ENCODE measurements around the gene TRIML2. TPM values are rescaled to one million over a fixed set of nuclear protein-coding genes. Genes with fewer than 3 reads are reported as not detected.

Gene TRIML2, protein sequence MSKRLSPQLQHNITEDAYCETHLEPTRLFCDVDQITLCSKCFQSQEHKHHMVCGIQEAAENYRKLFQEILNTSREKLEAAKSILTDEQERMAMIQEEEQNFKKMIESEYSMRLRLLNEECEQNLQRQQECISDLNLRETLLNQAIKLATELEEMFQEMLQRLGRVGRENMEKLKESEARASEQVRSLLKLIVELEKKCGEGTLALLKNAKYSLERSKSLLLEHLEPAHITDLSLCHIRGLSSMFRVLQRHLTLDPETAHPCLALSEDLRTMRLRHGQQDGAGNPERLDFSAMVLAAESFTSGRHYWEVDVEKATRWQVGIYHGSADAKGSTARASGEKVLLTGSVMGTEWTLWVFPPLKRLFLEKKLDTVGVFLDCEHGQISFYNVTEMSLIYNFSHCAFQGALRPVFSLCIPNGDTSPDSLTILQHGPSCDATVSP
- total RNA-seq = not detected

GRCh38 chr4:188109157-188109755, at the start of gene TRIML2:
Gene TRIML2, minus strand, starts transcription at chr4:188109603. Its CDS starts 4,235 bp downstream, at chr4:188105368.
- ChIA-PET CTCF (no interaction called here), POLR2A (no interaction called here)

DNA sequence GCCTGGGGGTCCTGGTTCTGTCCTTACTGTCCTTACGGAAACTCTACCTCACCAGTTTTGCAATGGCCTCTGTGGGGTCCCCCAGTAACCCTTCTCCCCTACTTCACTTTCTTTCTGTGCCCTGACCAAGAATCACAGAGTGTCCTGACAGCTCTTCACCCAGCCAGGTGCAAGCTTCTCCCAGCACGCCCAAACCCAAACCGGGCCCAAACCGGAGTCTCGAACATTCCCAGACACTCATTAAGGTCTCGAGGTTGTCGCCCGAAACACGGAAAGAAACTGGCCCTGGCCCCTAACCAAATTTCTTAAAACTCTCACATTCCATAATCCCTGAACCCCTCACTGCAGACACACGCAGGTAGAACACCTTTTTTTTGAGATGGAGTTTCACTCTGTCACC, 48.9 kb upstream of the TRIML2 start:
- CTCF ChIA-PET = no interaction called here
- POLR2A ChIA-PET = no interaction called here

DNA sequence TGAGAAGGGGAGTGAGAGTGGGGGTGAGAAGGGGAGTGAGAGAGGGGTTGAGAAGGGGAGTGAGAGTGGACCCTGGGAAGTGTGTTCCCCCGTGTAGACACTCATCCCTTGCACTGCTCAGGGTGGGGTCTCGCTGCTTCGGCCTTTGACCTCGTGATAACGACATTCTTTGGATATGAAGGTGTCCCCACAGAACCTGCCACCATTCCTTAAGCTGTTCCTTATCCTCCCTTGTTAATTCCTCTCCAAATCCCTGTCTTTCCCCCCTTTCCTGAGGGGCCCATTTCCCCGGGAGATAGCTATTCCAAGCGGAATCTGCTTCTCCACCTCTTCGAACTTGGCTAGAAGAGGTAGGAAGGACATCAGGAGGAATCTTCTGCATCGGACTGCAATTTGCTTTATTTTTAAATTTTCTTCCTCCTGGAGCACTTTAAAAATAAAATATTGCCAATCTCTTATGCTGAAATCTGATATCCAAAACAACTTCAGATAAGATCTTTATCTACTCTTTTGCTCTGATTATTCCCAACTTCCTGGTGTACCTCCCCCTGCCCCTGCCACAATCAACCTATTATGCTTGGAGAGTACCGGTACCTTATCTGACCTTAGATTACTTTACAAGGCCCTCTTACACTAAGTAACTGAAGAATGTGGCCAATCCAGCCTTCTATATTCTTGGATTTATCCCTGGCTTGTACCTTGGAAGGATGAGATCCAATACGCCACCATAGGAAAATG, 45.4 kb upstream of the TRIML2 start:
- CTCF ChIA-PET = no interaction called here
- POLR2A ChIA-PET = no interaction called here

DNA sequence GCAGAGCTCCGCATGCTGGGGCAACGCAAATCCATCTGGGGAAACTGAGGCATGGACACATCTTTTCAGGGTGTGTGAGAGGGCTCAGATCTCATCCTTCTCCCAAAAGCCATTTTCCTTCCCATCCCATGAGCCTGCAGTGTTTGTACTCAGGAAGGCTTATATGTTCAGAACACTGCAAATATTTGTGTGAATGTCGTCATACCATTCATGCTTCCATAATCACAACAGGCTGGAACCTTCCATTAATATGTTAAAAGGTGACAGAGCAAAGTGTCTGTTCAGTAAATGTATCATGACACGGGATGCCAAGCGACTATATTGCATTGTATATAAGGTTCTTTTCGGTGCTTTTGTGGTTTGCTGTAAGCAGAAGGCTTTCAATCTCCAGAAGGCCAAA, 38.4 kb upstream of the TRIML2 start:
- CTCF ChIA-PET = no interaction called here
- POLR2A ChIA-PET = no interaction called here

DNA sequence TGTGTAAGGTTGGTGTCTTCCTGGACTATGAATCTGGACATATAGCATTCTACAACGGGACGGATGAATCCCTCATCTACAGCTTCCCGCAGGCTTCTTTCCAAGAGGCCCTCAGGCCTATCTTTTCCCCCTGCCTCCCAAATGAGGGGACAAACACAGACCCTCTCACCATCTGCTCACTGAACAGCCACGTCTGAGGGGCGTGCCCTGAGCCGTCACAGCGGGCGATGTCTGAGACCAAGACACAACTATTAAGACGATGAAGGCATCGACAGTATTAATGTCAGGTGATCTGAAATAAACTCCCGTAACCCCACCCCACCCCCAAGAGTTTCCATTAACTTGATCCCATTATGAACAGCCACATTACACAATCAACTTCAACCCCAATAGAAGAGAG, 37.8 kb upstream of the TRIML2 start:
- POLR2A ChIA-PET = no interaction called here
- CTCF ChIA-PET = no interaction called here

GRCh38 chr4:188146618-188147017, 37.2 kb upstream of the TRIML2 start:
- CTCF ChIA-PET = no interaction called here
- POLR2A ChIA-PET = no interaction called here

DNA sequence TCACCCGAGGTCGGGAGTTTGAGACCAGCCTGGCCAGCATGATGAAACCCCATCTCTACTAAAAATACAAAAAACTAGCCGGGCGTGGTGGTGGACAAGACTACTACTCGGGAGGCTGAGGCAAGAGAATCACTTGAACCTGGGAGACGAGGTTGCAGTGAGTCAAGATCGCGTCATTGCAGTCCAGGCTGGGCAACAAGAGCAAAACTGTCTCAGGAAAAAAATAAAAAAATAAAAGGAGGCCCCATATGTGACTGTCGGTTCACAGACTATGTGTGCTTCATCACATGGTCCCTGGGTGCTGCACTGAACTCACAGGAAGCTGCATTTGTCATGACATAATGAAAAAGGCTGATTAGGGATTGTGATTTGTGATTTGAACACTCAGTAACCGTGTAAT, 36.2 kb upstream of the TRIML2 start:
- ChIA-PET CTCF (interaction anchor here (0.5 kb wide), 1 partner anchor 73 kb away, joined by 3 read pairs; no protein-coding TSS in a partner anchor), POLR2A (no interaction called here)

DNA sequence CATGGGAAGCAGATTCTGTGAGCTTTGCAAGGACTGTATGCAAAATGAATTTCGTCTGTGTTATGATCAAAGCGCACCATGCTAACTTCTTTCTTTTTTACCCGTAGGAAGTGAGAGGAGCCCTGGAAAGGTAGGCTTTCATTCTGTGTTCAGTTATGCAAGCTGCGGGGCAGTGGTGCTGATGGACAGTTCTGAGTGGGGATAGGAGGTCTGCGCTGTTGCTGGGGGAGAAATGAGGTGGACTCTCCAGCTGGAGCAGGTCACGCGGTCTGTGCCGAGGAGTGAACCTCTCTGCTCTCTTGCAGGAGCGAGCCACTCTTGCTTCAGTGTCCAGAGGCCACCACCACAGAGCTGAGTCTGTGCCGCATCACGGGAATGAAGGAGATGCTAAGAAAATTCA, 34.3 kb upstream of the TRIML2 start:
- POLR2A ChIA-PET = no interaction called here
- CTCF ChIA-PET = no interaction called here

- ChIA-PET POLR2A (no interaction called here), CTCF (no interaction called here)
Measured at GRCh38 chr4:188139671-188140070, 30.3 kb upstream of the TRIML2 start.

- ChIA-PET CTCF (no interaction called here), POLR2A (no interaction called here)
Measured at GRCh38 chr4:188139141-188139540, 29.7 kb upstream of the TRIML2 start, which contains the start of gene TRIML1. Gene TRIML1, plus strand, starts transcription at chr4:188139441. Its CDS starts 118 bp downstream, at chr4:188139559.

DNA sequence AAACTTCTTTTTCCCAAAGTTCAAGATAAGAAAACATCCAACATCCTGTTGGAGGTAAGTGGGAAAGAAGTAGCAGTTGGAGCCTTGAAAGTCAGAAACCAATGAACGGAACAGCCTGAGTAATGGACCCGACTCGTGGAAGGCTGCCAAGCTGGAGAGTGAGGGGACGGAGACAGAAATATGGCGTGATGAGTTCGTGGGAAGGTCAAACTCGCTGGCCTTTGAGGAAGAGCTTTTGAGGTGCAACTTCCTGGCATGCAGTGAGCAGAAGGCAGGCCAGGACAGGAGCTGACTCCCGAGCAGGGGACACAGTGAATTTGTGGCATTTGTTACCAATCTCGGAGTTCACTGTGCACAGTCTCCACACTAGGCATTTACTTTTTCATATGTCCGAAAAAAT, 28.8 kb upstream of the TRIML2 start:
- ChIA-PET CTCF (no interaction called here), POLR2A (no interaction called here)

DNA sequence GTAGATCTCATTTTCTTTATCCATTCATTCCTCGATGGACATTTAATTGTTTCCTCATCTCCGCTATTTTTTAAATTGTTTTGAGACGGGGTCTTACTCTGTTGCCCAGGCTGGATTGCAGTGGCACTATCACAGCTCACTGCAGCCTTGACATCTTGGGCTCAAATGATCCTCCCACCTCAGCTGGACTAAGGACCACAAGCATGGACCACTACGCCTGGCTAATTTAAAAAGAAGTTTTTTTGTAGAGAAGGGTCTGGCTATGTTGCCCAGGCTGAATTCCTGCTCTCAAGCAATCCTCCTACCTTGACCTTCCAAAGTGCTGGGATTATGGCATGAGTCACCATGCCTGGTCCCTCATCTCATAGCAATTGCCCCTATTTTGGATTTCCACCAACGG, 22.8 kb upstream of the TRIML2 start:
- ChIA-PET POLR2A (no interaction called here), CTCF (no interaction called here)

DNA sequence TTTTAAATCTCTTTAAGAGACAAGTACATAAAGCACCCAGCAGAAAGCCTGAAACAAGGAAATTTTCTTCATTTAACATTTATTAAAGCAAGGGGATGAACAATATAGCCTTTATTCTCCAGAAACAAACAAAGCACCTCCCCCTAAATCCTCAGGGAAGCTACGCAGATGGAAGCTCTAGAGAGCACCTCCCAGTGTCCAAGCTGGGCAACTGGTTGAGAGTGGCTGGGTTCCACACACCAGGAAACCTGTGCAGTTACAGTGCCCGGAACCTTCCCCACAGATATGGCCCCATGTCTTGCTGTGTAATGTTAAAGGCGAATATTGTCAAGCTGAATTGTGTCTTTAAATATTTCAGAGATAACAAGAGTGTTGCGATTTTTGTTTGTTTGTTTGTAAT, 21.0 kb upstream of the TRIML2 start:
- ChIA-PET POLR2A (no interaction called here), CTCF (no interaction called here)

DNA sequence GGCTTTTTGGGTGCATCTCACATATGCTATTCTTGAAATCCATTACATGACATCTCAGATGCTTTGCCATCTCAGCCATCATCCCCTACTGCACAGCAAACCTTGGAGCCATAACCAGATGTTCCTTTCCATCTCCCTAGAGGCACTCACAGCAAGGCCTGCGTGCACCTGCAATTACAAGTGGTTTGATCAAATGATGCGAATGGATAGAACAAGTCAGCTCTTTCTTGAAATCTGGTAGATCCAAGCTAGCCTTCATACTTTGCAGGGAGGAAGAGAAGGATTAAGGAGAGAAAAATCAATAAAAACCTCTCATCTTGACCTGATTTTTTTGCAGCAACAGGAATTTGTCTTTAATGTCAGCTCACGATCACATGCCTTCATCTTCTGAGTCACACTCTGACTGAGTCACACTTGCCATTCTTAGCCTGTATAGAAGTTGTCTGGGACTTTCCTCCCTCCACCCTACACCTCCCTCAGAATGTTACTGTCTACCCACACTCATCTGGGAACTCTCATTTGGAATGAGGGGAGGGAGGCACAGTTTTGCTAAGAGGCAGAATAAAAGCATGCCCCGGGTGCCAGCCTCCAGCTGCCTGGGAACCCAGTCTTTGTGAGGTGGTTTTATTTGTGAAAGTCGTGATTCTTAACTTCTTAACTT, 17.9 kb upstream of the TRIML2 start:
- CTCF ChIA-PET = no interaction called here
- POLR2A ChIA-PET = no interaction called here

GRCh38 chr4:188121530-188121929, 12.1 kb upstream of the TRIML2 start:
- ChIA-PET POLR2A (no interaction called here), CTCF (no interaction called here)

DNA sequence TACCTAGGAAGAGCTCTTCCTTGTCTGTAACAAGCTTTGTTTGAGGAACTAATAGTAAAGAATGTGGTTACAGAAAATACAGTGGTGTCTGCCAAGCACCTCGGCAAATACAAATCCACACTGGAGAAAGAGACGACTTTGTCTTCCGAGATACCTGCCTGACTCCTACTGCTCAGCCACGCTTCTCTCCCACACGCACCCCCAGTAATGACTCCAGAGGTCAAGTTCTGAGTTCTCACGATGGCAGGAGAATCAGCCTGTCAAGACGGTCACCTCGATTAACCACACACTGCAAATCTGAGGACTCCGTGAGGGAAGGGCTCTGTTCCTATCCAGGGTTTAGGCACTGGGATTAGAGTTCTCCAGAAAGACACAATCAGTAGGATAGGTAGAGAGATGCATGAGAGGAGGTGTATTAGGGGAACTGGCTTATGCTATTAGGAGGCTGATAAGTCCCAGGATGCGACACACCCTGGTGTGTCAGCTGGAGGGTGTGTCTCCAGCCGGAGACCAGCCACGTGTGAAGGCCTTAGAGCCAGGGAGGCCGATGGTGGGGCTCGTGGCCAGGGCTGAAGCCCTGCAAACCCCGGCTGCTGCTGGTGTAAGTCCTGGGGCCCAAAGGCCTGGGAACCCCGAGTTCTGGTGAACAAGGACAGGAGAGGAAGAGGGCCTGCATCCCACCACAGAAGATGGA, 8.4 kb upstream of the TRIML2 start:
- POLR2A ChIA-PET = no interaction called here
- CTCF ChIA-PET = no interaction called here

DNA sequence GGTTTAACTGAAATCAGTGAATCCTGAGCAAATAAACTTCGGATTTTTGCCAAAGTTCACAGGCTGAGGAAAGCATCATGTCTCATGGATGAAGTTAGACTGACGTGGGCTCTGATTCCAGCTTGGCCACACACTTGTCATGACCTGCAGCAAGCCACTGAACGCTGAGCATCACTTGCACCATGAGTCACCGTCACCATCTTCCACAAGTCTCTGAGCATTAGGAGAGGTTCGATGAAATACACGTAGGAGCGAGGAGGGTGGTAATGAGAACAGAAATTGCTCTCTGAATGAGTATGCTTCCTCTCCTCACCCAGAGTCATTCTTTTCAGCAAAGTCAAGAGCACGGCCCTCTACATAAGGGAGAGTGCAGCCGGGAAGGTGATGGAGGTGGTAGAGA, 3.8 kb upstream of the TRIML2 start:
- POLR2A ChIA-PET = no interaction called here
- CTCF ChIA-PET = no interaction called here

DNA sequence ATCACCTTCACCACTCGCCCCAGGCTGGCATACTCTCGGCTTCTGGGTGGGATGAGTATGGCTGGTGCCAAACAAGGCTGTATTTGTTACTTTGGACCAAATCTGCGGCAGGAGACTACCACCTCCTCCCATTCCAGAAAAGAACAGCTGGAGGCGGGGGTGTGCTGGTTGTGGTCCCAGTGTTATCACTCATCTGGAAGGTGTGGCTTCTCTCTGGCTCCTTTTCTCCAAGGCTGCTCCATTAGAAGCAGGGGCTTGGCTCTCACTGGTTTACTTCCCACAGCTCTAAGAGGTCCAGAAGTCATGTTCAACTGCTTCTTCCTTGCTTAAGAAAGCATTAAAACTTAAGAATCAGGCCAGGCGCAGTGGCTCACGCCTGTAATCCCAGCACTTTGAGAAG, 2.6 kb upstream of the TRIML2 start:
- ChIA-PET CTCF (no interaction called here), POLR2A (no interaction called here)

DNA sequence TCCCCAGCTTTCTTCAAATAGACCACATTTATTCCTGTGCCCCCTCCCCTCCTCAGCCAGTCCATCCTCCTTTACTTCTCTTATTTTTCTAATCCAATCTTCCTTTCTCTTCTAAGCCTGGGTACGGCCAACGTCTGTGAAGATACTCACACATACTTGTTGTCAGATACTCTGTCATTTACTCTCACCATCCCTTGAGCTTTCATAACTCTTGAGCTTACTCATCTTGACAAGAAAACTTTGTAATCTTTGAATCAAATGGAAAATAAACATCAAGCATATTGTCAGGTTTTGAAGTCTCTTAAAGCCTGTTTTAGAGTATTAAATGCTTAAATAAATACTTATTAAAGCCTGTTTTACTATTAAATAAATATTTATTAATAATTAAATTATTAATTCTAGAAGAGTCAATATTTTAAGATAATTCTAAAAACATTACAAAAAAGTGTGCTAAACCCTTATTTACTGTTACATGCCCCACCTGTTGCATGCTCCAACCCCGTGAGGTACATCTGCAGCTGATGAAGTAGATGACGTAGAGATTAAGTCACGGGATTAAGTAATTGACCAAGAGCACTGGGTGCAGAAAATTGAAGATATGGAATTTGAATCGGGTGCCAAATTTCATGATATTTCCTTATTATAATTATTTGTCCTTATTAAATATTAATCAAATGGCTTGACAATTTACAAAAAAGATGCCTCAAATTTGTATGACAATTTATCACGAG, 1.5 kb upstream of the TRIML2 start:
- ChIA-PET CTCF (no interaction called here), POLR2A (no interaction called here)

GRCh38 chr4:188110036-188110435, 633 bp upstream of the TRIML2 start:
- POLR2A ChIA-PET = no interaction called here
- CTCF ChIA-PET = no interaction called here
